IPS-18c (cell line): ENCODE data around the gene SLC14A1.

Experiments
- H3K4me3 ChIP-seq: 2 replicates; pipeline ENCODE4 v1.7.0; 2013; ENCODE audit warnings: low read depth, mild to moderate bottlenecking, low read length, moderate library complexity; ENCODE audit not compliant: insufficient read depth
- H3K9me3 ChIP-seq: one replicate; pipeline ENCODE4 v1.6.1; 2013; ENCODE audit warnings: mild to moderate bottlenecking, low read length, moderate library complexity; ENCODE audit not compliant: control insufficient read depth, insufficient read depth

Gene SLC14A1

GRCh38 chr18:45775241-45775676, 51.3 kb downstream of the SLC14A1 start:
- H3K4me3 ChIP-seq = no peak overlapping the region
- no peaks in the 10 kb centered on the region for H3K9me3 ChIP-seq

GRCh38 chr18:45775743-45776142, 51.8 kb downstream of the SLC14A1 start:
- Histone ChIP-seq H3K9me3 (no peaks in the 10 kb centered on the region), H3K4me3 (no peak overlapping the region)

GRCh38 chr18:45777393-45777792, 53.4 kb downstream of the SLC14A1 start:
- Histone ChIP-seq H3K4me3 (no peak overlapping the region), H3K9me3 (no peaks in the 10 kb centered on the region)

GRCh38 chr18:45780568-45780967, 56.6 kb downstream of the SLC14A1 start:
- Histone ChIP-seq H3K4me3 (no peak overlapping the region), H3K9me3 (no peaks in the 10 kb centered on the region)

- H3K4me3 ChIP-seq = no peak overlapping the region
These were observed 58.7 kb downstream of the SLC14A1 start for GRCh38 chr18:45782662-45783061.

DNA sequence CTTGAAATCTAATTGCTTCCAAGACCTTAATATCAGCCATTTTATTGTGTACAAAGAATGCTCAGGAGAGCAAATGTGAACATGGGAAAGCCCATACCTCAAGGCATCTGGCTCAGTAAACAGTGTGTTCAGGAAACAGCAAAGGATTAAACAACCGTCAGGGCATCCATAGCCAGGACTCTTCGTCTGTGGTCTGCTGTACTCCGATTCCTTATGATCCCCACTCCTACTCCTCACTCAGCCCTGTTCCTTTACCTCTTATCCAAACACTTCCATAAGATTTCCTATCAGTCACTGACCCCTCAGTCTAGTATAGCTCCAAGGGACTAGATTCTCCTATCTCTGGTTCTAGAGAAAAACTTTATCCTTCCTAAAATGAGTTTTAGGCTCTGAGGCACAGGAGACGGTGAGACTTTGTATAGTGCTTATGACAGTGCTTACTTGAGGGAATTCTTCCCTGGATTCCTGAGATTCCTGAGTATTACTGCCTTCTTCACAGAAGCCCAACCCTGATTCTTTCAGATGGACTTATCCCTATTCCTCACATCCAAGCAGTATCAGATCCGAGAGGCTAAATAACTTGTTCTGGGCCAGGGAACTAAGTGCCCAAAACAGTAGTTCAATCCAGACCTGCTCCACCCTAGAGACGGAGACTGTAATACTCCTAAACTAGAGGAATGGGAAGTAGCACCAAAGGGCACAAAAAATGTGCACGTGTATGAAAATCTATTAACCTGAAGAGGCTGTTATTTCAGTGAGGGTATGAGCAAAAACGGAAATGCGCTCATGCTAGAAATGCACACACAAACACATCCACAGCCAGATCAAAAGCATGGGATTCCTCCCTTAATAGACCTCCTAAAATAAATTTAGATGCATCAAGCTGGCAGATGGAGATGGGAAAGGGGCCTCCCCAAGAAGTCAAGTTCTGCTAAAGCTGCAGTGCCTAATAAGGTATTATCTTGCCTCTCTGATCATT, 59.4 kb downstream of the SLC14A1 start:
- H3K9me3 ChIP-seq = no peaks in the 10 kb centered on the region
- H3K4me3 ChIP-seq = no peak overlapping the region

More at GRCh38 chr18:45782662-45783061, 58.7 kb downstream of the SLC14A1 start:
- no peaks in the 10 kb centered on the region for H3K9me3 ChIP-seq

DNA sequence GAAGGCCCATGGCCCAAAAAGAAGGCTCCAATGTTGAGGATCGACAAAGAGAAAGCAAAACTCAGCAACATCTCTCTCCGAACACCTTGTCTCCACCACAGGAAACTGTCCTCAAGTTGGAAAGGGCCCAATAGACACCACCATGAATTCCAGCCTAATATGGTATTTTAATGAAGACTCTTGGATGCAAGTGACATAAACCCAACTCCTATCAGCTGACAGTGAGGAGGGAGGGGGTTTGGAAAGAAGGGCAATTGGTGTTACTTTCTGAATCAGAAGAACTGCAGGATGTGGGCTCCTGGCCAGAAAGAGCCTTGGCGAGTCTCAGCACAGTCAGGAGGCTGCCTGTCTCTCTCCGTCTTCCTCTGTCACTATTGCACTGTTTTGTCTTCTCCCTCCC, 61.2 kb downstream of the SLC14A1 start:
- Histone ChIP-seq H3K4me3 (no peak overlapping the region), H3K9me3 (no peaks in the 10 kb centered on the region)

DNA sequence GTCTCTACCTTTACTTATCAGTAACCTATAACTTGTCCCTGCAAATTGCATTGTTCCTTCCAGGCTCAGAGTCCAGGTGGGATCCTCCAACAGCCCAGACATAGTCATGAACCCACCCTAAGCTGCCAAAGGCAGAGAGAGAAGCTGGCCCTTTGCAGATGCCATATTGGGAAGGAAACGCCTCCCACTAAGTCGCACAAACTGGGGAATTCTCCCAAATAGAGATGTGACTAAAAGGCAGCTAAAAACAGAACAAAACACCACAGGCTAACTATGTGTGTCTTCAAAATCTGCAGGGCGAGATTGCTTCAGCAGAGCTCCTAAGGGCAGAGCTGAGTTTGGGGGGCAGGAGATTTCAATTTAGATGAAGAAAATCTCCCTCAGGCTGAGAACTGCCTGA, 63.0 kb downstream of the SLC14A1 start:
- no peaks in the 10 kb centered on the region for H3K9me3 ChIP-seq
- no peak overlapping the region for H3K4me3 ChIP-seq

- H3K4me3 ChIP-seq = no peak overlapping the region
These were observed 63.4 kb downstream of the SLC14A1 start for GRCh38 chr18:45787346-45787745.

DNA sequence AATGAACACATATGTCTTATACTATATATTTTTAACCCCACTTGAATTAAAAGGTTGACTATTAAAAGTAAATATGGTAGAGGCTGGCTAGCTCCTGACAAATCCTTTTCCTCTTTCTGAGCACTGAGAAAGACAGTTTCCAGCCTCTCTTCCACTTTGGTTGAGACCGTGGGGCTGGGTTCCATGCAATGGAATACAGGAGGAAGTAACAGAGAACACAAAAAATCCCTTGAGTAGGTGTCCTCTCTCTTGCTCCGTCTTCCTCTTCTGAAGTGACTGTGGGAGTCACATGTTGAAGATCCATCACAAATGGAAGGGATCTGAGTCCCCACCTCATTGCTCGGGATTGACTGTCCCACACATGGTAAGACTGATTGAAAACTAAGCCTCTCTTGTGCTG, 64.9 kb downstream of the SLC14A1 start:
- no peak overlapping the region for H3K4me3 ChIP-seq
- no peaks in the 10 kb centered on the region for H3K9me3 ChIP-seq

More at GRCh38 chr18:45787346-45787745, 63.4 kb downstream of the SLC14A1 start:
- no peaks in the 10 kb centered on the region for H3K9me3 ChIP-seq

GRCh38 chr18:45792506-45793263, 68.7 kb downstream of the SLC14A1 start:
- Histone ChIP-seq H3K4me3 (no peak overlapping the region), H3K9me3 (no peaks in the 10 kb centered on the region)

- H3K9me3 ChIP-seq = no peaks in the 10 kb centered on the region
These were observed 69.4 kb downstream of the SLC14A1 start for GRCh38 chr18:45793264-45793965.

DNA sequence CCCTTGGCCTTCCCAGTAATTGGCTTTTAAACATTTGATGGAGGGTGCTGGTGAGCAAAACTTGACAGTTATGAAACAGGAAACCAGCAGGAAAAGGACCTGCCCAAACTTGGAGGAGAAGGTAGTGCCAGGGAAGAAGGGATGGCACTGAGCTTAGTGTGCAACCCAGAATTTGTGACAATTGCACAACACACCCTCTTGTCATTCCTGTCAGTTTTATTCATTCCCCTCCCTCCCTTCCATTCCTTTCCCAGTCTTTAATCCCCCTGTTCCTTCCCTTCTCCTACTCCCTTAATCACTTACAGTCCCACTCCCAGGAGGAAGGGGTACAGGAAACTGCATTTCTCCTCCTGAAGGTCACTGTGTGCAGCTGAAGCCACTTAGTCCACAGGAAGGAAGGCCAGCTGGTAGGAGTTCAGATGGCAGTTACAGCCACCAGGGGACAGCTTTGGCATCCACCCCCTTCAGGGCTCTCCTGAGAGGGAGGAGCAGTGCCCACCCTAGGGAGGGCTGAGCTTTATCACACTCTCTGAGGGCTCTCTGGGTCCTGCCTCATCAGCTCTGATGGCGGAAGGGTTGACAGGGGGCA, 77.5 kb downstream of the SLC14A1 start:
- Histone ChIP-seq H3K9me3 (peaks cover 10% of the 10 kb centered on the region), H3K4me3 (no peak overlapping the region)

More at GRCh38 chr18:45793264-45793965, 69.4 kb downstream of the SLC14A1 start:
- H3K4me3 ChIP-seq = no peak overlapping the region
